ACC112 (cell line): ENCODE results near the gene ALPK3.

Experiments
- H2AFZ ChIP-seq: fragments of 200-600 bp; sonication (generic); one replicate; pipeline ENCODE4 v1.6.0; 2017; ENCODE audit warnings: antibody characterized with exemption, low read length; ENCODE audit not compliant: unreplicated experiment
- H3K27ac ChIP-seq: fragments of 200-600 bp; sonication (generic); 2 replicates; pipeline ENCODE4 v1.5.1; 2014; ENCODE audit warnings: low read depth, mild to moderate bottlenecking, antibody characterized with exemption, low read length, moderate library complexity
- H3K27me3 ChIP-seq: fragments of 200-600 bp; sonication (generic); 2 replicates; pipeline ENCODE4 v1.6.1; 2014; ENCODE audit warnings: mild to moderate bottlenecking, antibody characterized with exemption, low read length, moderate library complexity, mixed read lengths; ENCODE audit not compliant: insufficient read depth
- H3K36me3 ChIP-seq: fragments of 200-600 bp; sonication (generic); 2 replicates; pipeline ENCODE4 v1.6.1; 2016; ENCODE audit warnings: mild to moderate bottlenecking, antibody characterized with exemption, low read length, moderate library complexity, mixed read lengths; ENCODE audit not compliant: insufficient read depth
- H3K4me1 ChIP-seq: fragments of 200-600 bp; sonication (generic); one replicate; pipeline ENCODE4 v1.6.1; 2016; ENCODE audit warnings: low read length, mixed read lengths; ENCODE audit not compliant: insufficient read depth, unreplicated experiment, control insufficient read depth
- H3K4me3 ChIP-seq: fragments of 200-600 bp; sonication (generic); 2 replicates; pipeline ENCODE4 v1.5.1; 2014; ENCODE audit warnings: mild to moderate bottlenecking, low read depth, low read length
- H3K79me2 ChIP-seq: fragments of 200-600 bp; sonication (generic); one replicate; pipeline ENCODE4 v1.6.0; 2016; ENCODE audit warnings: low read length; ENCODE audit not compliant: control insufficient read depth, unreplicated experiment, insufficient read depth

ALPK3 gene

GRCh38 chr15:84846269-84846668 is 29.1 kb downstream of the ALPK3 start:
- Histone ChIP-seq H3K4me3 (no peak overlapping the region), H3K27me3 (no peaks in the 10 kb centered on the region), H3K79me2 (no peaks in the 10 kb centered on the region), H3K4me1 (no peaks in the 10 kb centered on the region), H3K27ac (no peak overlapping the region), H2AFZ (no peak overlapping the region), H3K36me3 (no peaks in the 10 kb centered on the region)

GRCh38 chr15:84847382-84847781 is 30.2 kb downstream of the ALPK3 start:
- no peaks in the 10 kb centered on the region for H3K79me2 ChIP-seq
- no peak overlapping the region for H3K27ac ChIP-seq
- no peak overlapping the region for H3K4me3 ChIP-seq
- no peaks in the 10 kb centered on the region for H3K36me3 ChIP-seq
- no peaks in the 10 kb centered on the region for H3K4me1 ChIP-seq
- no peak overlapping the region for H2AFZ ChIP-seq
- H3K27me3 ChIP-seq, result no peaks in the 10 kb centered on the region

GRCh38 chr15:84852212-84852611 is 35.1 kb downstream of the ALPK3 start:
- Histone ChIP-seq H3K27me3 (no peaks in the 10 kb centered on the region), H3K4me1 (no peaks in the 10 kb centered on the region), H3K79me2 (no peaks in the 10 kb centered on the region), H3K4me3 (no peak overlapping the region), H3K27ac (no peak overlapping the region), H2AFZ (no peak overlapping the region), H3K36me3 (no peaks in the 10 kb centered on the region)

GRCh38 chr15:84855136-84855535 is 38.0 kb downstream of the ALPK3 start:
- no peaks in the 10 kb centered on the region for H3K79me2 ChIP-seq
- H2AFZ ChIP-seq, result no peak overlapping the region
- no peak overlapping the region for H3K4me3 ChIP-seq
- no peaks in the 10 kb centered on the region for H3K4me1 ChIP-seq
- H3K27ac ChIP-seq, result no peak overlapping the region
- no peaks in the 10 kb centered on the region for H3K27me3 ChIP-seq
- H3K36me3 ChIP-seq, result no peaks in the 10 kb centered on the region

- Histone ChIP-seq H3K36me3 (no peaks in the 10 kb centered on the region), H3K4me3 (no peak overlapping the region)
Measured at GRCh38 chr15:84855765-84856164, 38.6 kb downstream of the ALPK3 start.

GRCh38 chr15:84856731-84857417 is 39.7 kb downstream of the ALPK3 start:
- H3K27me3 ChIP-seq, result no peaks in the 10 kb centered on the region
- no peak overlapping the region for H2AFZ ChIP-seq
- H3K4me3 ChIP-seq, result no peak overlapping the region
- H3K79me2 ChIP-seq, result no peaks in the 10 kb centered on the region
- H3K4me1 ChIP-seq, result no peaks in the 10 kb centered on the region
- H3K36me3 ChIP-seq, result no peaks in the 10 kb centered on the region
- no peak overlapping the region for H3K27ac ChIP-seq

More at GRCh38 chr15:84855765-84856164, 38.6 kb downstream of the ALPK3 start:
- Histone ChIP-seq H3K4me1 (no peaks in the 10 kb centered on the region), H3K27ac (no peak overlapping the region), H2AFZ (no peak overlapping the region), H3K79me2 (no peaks in the 10 kb centered on the region), H3K27me3 (no peaks in the 10 kb centered on the region)

- no peaks in the 10 kb centered on the region for H3K36me3 ChIP-seq
- no peak overlapping the region for H3K27ac ChIP-seq
- H3K4me3 ChIP-seq, result no peak overlapping the region
- no peak overlapping the region for H2AFZ ChIP-seq
- H3K4me1 ChIP-seq, result no peaks in the 10 kb centered on the region
- H3K79me2 ChIP-seq, result no peaks in the 10 kb centered on the region
- H3K27me3 ChIP-seq, result no peaks in the 10 kb centered on the region
Measured at GRCh38 chr15:84857418-84858004, 40.4 kb downstream of the ALPK3 start.

GRCh38 chr15:84858231-84858630 is 41.1 kb downstream of the ALPK3 start:
- H3K79me2 ChIP-seq, result no peaks in the 10 kb centered on the region
- no peaks in the 10 kb centered on the region for H3K27me3 ChIP-seq
- H3K36me3 ChIP-seq, result no peaks in the 10 kb centered on the region
- H3K4me3 ChIP-seq, result no peak overlapping the region
- H3K27ac ChIP-seq, result no peak overlapping the region
- H3K4me1 ChIP-seq, result no peaks in the 10 kb centered on the region
- H2AFZ ChIP-seq, result no peak overlapping the region

GRCh38 chr15:84859144-84859543 is 42.0 kb downstream of the ALPK3 start:
- Histone ChIP-seq H3K4me3 (no peak overlapping the region), H3K27ac (no peak overlapping the region), H2AFZ (no peak overlapping the region), H3K27me3 (no peaks in the 10 kb centered on the region), H3K36me3 (no peaks in the 10 kb centered on the region), H3K79me2 (no peaks in the 10 kb centered on the region), H3K4me1 (no peaks in the 10 kb centered on the region)

GRCh38 chr15:84859651-84860050 is 42.5 kb downstream of the ALPK3 start:
- Histone ChIP-seq H2AFZ (no peak overlapping the region), H3K27ac (no peak overlapping the region), H3K36me3 (no peaks in the 10 kb centered on the region)

GRCh38 chr15:84861781-84862180 is 44.6 kb downstream of the ALPK3 start:
- Histone ChIP-seq H3K36me3 (no peaks in the 10 kb centered on the region), H3K27ac (no peak overlapping the region), H3K4me3 (no peak overlapping the region)

More at GRCh38 chr15:84859651-84860050, 42.5 kb downstream of the ALPK3 start:
- H3K27me3 ChIP-seq, result no peaks in the 10 kb centered on the region
- H3K4me3 ChIP-seq, result no peak overlapping the region
- H3K4me1 ChIP-seq, result no peaks in the 10 kb centered on the region
- no peaks in the 10 kb centered on the region for H3K79me2 ChIP-seq

More at GRCh38 chr15:84861781-84862180, 44.6 kb downstream of the ALPK3 start:
- no peaks in the 10 kb centered on the region for H3K79me2 ChIP-seq
- no peaks in the 10 kb centered on the region for H3K4me1 ChIP-seq
- no peaks in the 10 kb centered on the region for H3K27me3 ChIP-seq
- H2AFZ ChIP-seq, result no peak overlapping the region
